GM06990 (cell line): Measurements from ENCODE around the gene ZFP1.
"Not testable (repeated sequence)": the region's sequence is repeated elsewhere in the genome, so short reads cannot be mapped to it uniquely, and the experiment has no call there.

Experiments
- DNase-seq: peaks from one replicate; pipeline ENCODE4 v3.0.0-alpha.2; 2011; ENCODE audit not compliant: insufficient read length; ENCODE audit errors: extremely low read depth
- H3K27me3 ChIP-seq: replicated peaks from 2 replicates; pipeline ENCODE4 v1.6.0; 2011; ENCODE audit warnings: low read length; ENCODE audit not compliant: control insufficient read depth, insufficient read depth
- H3K36me3 ChIP-seq: 2 replicates; pipeline ENCODE4 v1.5.1; 2011; ENCODE audit warnings: low read length; ENCODE audit not compliant: control insufficient read depth, insufficient read depth
- H3K4me3 ChIP-seq: replicated peaks from 2 replicates; pipeline ENCODE4 v1.5.1; 2011; ENCODE audit warnings: low read depth, mild to moderate bottlenecking, control low read depth, low read length
- TF ChIP-seq, protein P1 (sequence below): IDR thresholded peaks from 2 replicates; pipeline ENCODE4 v1.5.1; 2011; ENCODE audit warnings: low read length, control low read depth, mild to moderate bottlenecking, inconsistent platforms; ENCODE audit not compliant: insufficient read depth, poor library complexity, severe bottlenecking

Gene ZFP1

DNA sequence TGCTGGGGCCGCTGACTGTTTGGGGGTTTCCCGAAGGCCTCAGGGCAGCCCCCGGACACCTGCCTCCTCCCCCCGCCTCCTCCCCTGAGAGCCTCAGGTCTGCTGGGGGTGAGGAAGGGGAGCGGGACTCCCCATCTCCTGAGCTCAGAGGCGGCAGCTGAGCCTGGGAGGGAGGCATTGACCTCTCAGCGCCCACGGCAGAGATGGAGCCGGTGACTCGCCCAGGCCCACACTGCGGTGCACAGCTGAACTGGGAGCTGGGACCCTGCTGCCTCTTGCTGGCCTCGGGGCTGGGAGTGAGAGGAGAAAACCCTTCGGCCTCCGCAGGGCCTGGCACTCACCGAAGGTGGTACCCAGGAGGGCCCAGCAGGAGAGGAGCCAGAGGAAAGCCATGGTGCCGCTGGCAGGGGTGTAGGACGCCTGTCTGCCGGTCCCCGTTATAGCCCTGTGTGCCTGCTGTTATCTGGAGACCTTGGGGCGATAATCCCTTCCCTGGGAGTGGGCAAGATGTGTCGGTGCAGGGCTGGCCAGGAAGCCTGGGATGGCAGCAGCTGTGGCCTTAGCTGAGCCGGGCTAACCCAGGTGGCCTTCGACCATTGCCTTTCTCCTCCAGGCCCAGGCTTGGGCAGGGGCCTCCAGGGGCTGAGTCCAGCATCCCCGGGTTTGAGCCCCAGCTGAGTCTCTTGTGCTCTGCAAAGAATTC, 58.6 kb downstream of the ZFP1 start, which contains the start of gene CTRB2:
CTRB2 (minus strand) TSS at position 413 of the 703 bp plus-strand sequence; CDS start at position 393, 20 bp downstream.
- H3K36me3 ChIP-seq: no peaks in the 10 kb centered on the region
- no peaks in the 10 kb centered on the region for H3K27me3 ChIP-seq
- H3K4me3 ChIP-seq: no peak within 1 kb of the TSS
- no peak for DNase-seq
- TF ChIP-seq, protein P1, sequence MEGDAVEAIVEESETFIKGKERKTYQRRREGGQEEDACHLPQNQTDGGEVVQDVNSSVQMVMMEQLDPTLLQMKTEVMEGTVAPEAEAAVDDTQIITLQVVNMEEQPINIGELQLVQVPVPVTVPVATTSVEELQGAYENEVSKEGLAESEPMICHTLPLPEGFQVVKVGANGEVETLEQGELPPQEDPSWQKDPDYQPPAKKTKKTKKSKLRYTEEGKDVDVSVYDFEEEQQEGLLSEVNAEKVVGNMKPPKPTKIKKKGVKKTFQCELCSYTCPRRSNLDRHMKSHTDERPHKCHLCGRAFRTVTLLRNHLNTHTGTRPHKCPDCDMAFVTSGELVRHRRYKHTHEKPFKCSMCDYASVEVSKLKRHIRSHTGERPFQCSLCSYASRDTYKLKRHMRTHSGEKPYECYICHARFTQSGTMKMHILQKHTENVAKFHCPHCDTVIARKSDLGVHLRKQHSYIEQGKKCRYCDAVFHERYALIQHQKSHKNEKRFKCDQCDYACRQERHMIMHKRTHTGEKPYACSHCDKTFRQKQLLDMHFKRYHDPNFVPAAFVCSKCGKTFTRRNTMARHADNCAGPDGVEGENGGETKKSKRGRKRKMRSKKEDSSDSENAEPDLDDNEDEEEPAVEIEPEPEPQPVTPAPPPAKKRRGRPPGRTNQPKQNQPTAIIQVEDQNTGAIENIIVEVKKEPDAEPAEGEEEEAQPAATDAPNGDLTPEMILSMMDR: no peak

DNA sequence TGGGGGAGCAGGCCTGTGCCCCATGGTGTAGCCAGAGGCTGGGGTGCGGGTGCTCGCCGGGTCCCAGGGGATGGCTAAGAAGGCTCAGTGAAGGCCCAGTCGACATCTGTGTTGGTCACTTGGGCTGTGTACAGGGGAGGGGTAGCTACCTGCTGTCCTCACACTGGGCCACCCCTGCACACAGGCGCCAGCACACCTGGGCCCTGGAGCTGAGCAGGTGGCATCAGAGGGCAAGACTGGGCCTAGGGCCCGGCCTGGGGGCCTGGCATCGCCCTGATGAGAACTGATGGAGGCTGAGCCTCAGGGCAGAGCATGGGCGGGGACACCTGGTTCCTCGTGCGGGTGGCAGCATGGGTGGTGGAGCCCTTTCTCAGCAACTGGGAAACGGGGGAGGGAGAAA, 59.5 kb downstream of the ZFP1 start:
- no peak overlapping the region for H3K4me3 ChIP-seq
- TF ChIP-seq, protein P1: no peak
- no peaks in the 10 kb centered on the region for H3K36me3 ChIP-seq
- no peaks in the 10 kb centered on the region for H3K27me3 ChIP-seq
- no peak for DNase-seq

DNA sequence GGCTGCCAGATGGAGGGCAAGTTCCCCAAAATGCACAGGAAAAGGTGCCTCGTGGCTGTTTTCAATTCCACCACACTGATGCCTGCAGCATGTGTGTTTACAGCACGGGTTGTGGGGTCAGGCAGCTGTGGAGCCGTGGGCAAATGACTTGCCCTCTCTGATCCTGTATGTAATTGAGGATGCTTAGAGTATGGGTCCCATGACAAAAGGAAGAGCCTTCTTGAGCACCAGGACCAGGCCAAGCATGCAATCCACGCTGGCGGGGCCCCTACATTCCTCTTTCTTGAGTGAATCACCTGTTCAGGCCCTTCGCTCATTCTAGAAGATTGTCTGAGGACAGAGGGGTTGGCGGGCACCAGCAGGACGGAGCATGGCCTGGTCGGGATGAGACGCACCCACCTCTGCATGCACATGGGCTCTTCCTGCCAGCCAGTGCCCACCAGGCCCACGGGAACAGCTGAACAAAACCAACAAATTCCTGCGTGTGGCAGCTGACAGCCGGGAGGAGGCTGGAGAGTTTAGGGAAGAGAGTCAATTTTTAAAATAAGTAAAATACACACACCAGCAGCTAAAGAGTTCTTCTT, 60.0 kb downstream of the ZFP1 start:
- DNase-seq: no peak
- TF ChIP-seq, protein P1: no peak
- Histone ChIP-seq H3K36me3 (no peaks in the 10 kb centered on the region), H3K4me3 (no peak overlapping the region), H3K27me3 (no peaks in the 10 kb centered on the region)

DNA sequence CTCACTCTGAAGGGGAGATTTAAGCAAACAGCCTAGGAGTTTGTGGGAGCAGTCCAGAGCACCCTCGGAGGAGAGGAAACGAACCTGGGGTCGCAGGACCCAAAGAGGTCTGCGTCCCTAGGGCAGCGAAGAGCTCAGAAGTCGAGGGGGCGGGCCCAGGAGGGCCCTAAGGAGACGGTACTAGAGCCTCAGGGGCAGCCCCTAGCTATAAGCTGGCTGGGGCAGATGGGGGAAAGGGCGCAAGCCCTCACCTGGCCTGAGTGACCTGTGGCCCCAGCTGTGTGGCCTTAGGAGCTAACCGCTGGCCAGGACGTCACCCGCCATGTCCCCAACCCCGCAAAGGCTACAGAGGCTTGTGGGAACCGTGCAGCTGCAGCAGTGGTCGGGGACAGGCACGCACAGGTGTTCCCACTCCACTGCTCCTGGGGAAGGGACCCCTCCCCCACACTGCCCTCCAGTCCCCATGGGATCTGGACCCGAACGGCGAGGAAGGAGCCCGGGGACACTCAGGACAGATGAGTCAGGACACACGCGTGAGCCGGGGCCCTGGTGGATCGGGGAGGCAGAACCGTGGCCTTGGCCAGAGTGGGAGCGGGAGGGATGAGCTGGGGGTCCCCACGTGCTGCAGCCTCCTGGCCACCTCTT, 60.7 kb downstream of the ZFP1 start:
- TF ChIP-seq, protein P1: no peak
- no peak for DNase-seq
- no peak overlapping the region for H3K4me3 ChIP-seq
- no peaks in the 10 kb centered on the region for H3K27me3 ChIP-seq
- no peaks in the 10 kb centered on the region for H3K36me3 ChIP-seq

DNA sequence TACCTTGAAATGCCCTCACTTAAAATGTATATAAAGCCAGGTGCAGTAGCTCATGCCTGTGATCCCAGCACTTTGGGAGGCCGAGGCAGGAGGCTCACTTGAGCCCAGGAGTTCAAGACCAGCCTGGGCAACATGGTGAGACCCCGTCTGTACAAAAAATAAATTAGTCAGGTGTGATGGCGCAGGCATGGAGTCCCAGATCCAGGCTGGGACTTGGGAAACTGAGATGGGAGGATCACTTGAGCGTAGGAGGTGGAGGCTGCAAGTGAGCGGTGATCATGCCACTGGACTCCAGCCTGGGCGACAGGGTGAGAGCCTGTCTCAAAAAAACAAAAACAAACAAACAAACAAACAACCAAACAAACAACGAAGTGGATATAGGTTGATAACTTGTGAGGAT, 61.2 kb downstream of the ZFP1 start:
- not testable (repeated sequence) for H3K36me3 ChIP-seq, H3K27me3 ChIP-seq, DNase-seq, H3K4me3 ChIP-seq

DNA sequence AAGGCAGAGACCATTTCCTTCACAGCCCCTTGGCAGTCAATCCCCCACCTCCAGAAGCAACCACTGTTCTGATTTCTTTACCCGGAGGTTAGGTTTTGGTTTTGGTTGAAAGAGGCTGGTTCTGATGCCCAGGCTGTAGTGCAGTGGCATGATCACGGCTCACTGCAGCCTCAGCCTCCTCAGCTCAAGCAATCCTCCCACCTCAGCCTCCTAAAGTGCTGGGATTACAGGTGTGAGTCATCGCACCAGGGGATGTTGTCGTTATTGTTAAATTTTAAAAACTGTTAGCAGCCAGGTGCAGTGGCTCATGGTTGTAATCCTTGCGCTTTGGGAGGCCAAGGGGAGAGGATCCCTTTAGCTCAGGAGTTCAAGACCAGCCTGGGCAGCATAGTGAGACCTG, 61.6 kb downstream of the ZFP1 start:
- DNase-seq: no peak
- H3K36me3 ChIP-seq: no peaks in the 10 kb centered on the region
- H3K4me3 ChIP-seq: no peak overlapping the region
- no peaks in the 10 kb centered on the region for H3K27me3 ChIP-seq
- TF ChIP-seq, protein P1: no peak

DNA sequence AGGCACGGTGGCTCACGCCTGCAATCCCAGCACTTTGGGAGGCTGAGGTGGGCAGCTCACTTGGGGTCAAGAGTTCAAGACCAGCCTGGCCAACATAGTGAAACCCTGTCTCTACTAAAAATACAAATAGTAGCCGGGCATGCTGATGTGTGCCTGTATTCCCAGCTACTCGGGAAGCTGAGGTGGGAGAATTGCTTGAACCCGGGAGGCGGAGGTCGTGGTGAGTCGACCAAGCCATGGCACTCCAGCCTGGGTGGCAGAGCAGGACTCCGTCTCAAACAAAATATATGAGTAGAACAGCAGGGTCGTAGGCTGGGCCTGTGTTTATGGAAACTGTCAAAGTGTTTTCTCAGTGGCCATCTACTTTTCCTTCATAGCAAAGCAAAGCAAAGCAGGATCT, 63.0 kb downstream of the ZFP1 start:
- DNase-seq, H3K36me3 ChIP-seq, H3K4me3 ChIP-seq, H3K27me3 ChIP-seq: not testable (repeated sequence)
